Measurements from ENCODE around the gene CACNG4. TPM values are rescaled to one million over a fixed set of nuclear protein-coding genes. Genes with fewer than 3 reads are reported as not detected.

CACNG4 gene
- polyA plus RNA-seq, 1 donor: 6.3 TPM

DNA sequence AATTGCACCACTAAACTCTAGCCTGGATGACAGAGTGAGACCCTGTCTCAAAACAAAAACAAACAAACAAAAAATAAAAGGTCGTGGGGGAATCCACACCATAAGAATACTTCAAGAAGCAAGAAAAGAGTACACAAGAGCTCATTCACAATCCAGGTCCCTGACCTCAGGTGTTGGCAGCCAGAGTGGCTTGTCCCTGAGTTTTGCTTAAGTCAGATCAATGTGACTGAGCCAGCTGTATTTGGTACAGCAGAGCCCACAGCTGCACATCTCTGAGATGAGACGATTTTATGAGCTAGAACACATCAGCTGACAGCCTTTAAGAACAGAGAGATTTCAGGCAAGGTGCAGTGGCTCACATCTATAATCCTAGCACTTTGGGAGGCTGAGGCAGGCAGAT is 102.2 kb downstream of the CACNG4 start:
- DNase-seq (ENCODE audit: low read depth): no peak

DNA sequence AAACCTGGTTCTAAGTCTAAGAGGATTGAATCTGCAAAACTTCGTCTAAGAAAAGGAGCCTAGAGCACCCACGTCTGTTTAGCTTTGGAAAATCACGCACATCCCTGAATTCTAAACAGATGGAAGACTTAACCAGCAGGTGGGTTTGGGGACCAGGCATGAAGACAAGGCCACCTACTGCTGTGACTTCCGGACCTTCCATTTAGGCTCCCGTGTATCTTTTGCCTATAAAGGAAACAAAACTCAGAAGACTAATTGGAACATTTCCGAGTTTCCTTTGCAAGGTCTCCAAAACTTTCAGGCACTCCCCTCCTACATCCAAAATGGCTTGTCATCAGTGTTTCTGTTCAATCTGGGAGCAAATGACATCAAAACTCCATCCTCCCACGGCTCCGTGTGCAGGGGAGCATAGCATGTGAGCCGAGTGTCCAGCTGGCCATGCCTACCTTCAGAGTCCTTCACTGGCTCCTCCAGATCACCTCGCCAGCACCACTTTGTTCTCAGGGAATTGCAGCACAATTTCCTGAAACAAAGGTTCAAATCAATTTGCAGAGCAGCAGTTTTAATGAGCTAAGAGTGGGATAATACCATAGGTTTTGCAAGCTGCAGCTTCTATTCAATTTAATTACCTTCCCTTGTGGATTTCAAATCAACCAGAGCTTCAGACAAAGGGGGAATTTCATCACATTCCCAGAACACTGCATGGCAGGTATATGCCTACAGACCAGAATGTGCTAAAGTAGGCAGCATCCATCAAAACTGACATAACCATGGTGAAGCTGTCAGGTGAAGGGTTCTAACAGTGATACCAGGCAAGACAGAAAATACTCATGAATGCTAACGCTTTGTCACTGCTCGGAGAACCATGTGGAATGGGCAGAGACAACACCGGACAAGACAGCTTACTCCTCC is 103.3 kb downstream of the CACNG4 start:
- no peak for DNase-seq (ENCODE audit: low read depth)

DNA sequence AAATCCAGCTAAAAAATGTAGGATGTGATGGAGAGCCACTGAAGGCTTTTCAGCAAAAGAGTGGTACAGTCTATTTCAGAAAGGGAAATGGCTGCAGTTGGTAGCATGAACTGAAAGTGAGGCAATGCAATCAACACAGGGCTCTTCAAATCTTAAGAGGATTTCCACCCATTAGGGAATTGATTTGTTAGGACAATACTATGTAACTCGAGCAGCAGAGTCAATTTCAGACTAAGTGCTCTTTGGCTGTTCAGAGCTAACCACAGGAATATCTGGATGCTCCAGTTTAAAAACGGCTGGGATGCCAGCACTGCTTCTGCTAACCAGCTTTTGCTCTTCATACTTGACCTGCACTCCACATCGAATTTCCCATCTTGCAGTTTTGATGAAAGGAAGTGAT is 104.5 kb downstream of the CACNG4 start:
- no peak for DNase-seq (ENCODE audit: low read depth)

DNA sequence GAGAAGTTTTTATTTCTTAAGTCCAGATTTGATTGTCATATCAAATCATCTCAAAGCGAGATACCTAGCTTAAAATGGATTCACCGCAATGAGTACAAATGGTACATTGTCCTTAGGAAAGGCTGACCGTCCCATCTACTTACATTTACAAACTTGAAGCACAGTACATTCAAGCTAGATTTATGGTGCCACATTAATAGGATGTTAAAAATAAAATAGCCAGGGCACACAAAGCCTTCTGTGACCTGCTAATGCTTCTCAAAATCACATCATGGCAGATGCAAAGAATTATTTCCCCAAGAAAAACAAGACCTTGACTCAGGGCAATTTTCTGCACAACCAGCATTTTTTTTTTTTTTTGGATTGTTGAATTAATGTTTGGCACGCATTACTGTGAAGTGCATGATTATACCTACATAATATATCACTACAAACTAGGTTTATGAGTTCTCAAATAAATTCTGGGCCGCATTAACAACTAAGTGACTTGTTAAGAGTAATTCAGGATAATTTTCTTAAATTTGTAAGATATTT is 105.2 kb downstream of the CACNG4 start:
- no peak for DNase-seq (ENCODE audit: low read depth)

DNA sequence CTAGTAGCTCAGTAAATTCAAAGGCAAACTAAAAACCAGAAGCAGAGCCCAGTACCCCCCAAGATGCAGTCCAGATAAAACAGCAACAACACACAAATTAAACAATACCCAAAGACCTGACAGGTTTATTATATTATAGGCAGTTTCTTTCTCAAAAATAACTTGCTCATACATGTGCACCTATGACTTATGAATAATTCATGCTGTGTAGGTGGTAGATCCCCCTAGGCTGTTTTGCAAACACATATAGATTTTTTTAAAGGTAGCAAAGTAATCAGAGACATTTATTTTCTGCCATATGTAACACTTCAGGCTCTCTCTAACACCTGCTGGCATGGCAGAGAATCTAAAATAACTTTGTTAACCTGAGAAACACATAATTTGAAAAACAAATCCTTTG is 107.1 kb downstream of the CACNG4 start:
- no peak for DNase-seq (ENCODE audit: low read depth)

DNA sequence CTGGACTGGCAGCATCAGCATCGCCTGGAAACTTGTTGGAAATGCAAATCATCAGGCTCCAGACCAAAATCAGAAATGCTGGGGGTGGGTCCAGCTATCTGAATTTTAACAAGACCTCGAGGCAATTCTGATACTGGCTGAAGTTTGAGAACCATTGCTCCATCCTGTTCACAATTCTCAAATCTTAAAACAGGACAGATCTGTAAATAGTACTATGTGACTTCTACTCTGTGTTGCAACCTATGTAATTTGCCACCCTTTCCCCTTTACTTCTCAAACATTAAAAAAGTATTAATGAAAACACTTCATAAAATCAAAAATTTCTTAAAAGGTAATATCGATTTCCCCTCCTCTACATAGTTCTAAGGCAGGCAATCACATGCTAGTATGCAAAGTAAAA is 108.4 kb downstream of the CACNG4 start:
- no peak for DNase-seq (ENCODE audit: low read depth)

DNA sequence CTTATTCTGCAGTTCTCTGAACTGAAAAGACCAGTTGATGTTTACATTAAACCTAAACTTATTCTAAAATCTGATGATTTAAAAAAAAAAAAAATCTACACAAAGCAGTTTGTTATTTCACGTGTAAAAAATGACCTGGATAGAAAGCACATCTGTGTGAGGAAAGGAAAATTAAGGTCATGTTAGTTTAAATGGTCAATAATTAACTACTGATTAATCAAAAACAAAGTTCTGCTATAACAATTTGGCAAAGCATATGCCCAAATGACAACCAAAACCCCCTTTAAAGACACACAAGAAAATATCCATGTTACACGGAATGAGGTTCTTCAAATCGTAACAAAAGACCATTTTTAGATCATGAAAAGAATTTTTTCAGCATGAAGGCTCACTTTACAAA is 110.3 kb downstream of the CACNG4 start:
- DNase-seq (ENCODE audit: low read depth): no peak

DNA sequence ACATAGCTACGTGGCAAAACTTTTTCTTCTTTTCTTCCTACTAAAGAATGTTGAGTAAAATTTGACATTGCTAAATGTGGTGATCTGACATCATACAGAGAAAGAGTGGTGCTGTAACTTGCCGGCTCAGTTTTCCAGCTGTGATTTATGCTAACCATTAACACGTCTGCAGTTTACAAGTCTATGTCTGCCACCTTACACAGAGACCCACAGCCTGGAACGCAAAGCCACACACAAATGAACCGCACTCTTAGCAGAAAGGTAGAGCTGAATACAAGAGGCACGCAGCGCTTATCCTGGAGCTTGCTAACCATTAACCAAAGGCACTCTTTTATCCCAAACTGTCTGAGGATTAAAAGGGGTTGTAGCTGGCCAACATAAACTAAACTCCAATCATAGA is 111.8 kb downstream of the CACNG4 start:
- no peak for DNase-seq (ENCODE audit: low read depth)

DNA sequence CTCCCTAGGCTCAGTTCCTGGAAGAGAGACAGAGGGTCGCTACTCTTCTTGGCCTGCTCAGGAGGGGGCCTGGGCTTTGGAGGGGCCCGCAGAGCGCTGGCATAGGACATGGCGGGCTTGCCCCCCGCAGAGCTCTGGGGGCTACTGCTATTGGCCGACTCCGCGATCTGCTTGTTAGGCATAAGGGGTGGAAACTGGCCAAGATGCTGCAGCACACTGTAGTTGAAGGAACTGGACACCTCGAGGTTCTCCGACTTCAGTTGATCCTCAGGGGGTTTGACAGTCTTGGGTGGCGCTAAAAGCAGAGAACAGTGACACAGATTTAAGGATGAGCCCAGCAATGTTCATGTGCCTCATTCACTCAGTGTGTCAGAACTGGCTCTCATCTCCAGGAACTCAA is 113.8 kb downstream of the CACNG4 start:
- DNase-seq (ENCODE audit: low read depth): no peak

DNA sequence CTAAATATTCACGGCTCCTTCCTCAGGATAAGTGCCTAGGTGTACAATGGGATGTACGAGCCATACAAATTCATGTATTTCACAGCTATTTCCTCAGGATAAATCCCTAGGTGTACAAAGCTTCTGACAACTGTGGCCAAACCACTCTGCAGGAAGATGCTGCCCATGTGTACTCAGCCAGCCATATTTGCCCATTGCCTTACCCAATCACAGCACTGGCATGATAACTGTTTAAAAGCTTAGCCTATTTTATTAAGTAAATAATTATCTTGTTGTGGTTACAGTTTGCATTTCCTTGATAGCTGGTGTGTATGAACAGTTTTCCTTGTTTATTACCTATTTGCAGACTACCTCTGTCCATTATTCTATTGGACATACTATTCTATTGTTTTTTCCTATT is 115.0 kb downstream of the CACNG4 start:
- DNase-seq (ENCODE audit: low read depth): no peak

DNA sequence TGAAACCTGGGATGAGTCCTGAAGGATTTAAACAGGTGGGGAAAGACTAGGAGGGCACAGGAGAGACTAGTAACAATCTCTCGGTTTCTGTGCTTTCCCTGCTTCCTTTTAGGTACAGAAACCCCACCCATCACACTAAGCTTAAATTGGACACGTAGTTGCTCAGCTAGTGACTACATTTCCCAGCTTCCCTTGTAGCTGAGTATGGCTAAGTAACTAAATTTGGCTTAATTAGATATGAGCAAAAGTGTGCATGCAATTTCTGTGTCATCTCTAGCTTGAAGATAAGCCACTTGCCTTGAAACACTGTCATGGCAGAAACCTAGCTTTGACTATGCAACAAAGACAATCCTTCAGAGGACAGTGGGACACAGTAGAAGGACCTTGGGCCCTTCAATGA is 116.3 kb downstream of the CACNG4 start:
- DNase-seq (ENCODE audit: low read depth): no peak

DNA sequence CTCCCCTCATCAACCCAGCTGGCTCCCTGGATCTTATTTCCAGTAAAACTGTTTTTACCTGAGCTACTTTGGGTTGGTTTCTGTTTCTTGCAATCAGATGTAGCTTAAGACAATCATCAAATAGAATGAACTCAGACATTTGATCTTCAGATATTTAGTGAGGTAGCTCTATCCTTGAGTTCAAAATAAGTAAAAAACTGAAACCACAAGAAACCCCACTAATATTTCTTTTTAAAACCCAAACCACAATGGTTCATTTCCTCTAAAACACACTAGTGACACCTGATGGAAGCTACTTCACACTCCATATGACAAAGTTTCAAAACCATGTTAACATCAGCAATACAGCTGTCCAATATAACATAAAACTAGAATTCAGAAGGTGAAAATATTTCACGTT is 117.6 kb downstream of the CACNG4 start:
- DNase-seq (ENCODE audit: low read depth): no peak

Other genes starting within 250 kb of the CACNG4 start
- not detected for gene CACNG5, start 129.6 kb upstream of the CACNG4 start, polyA plus RNA-seq (ENCODE audit: insufficient read length)
- 267 TPM for gene CACNG1, start 79.8 kb downstream of the CACNG4 start, polyA plus RNA-seq (ENCODE audit: insufficient read length)

Data from forelimb muscle (tissue), 1 donor.